Pancreas (tissue), 10 donors: ENCODE data around the gene CD19. TPM values are rescaled to one million over a fixed set of nuclear protein-coding genes. Genes with fewer than 3 reads are reported as not detected.
"Not testable (repeated sequence)": the region's sequence is repeated elsewhere in the genome, so short reads cannot be mapped to it uniquely, and the experiment has no call there.

Source experiments
- ATAC-seq, 4 donors: fragments of 200-7000 bp; cut with Tn5 transposase; one replicate each; pipeline versions ENCODE4 v1.8.0 to v1.9.1; 2020; ENCODE audit warnings: mild to moderate bottlenecking in 4 of 4, moderate library complexity in 4 of 4
- DNase-seq, 6 donors: peaks; one replicate each; pipeline ENCODE4 v3.0.0-alpha.2; 2020
- FAIRE-seq: peaks from 2 replicates; lab custom pipeline; 2012; peaks lifted over from hg19 to GRCh38; lab: Jason Lieb, UNC
- H3K27ac ChIP-seq, 4 donors: fragments of 200-600 bp; sonication (generic); 1 replicate in 3 of 4; 2 replicates in 1 of 4; pipeline versions ENCODE4 v1.5.0 to v1.8.0; 2020
- H3K27me3 ChIP-seq, 4 donors: fragments of 200-600 bp; one replicate each; pipeline ENCODE4 v1.8.0; 2021
- H3K36me3 ChIP-seq, 3 donors: fragments of 200-600 bp; sonication (generic) in 1 of 3; one replicate each; pipeline versions ENCODE4 v1.5.0 to v1.8.0; 2020 to 2021
- H3K4me1 ChIP-seq, 3 donors: fragments of 200-600 bp; one replicate each; pipeline ENCODE4 v1.8.0; 2021
- H3K4me3 ChIP-seq, 4 donors: fragments of 200-600 bp; sonication (generic) in 2 of 4; one replicate each; pipeline versions ENCODE4 v1.5.0 to v1.8.0; 2020 to 2021
- H3K9me3 ChIP-seq, 4 donors: fragments of 200-600 bp; one replicate each; pipeline ENCODE4 v1.8.0; 2021
- CTCF ChIP-seq, 4 donors: fragments of 200-600 bp; sonication (generic) in 3 of 4; IDR thresholded peaks; one replicate each; pipeline versions ENCODE4 v1.5.0 to v1.8.0; 2021; ENCODE audit warnings: antibody characterized with exemption in 4 of 4
- WGBS, 2 donors: extraction: QIAGEN DNeasy Blood & Tissue Kit; methylation state at CpG; one replicate each; pipeline ENCODE4 v1.1.7; 2013; 5-methylcytosine and 5-hydroxymethylcytosine counted together
- intact Hi-C, 3 donors: fragments of 100-400 bp; cut with DNase I; formaldehyde crosslinking; loops; one replicate each; pipeline versions ENCODE4 v1.11.1 to v1.14.2; 2022
- polyA plus RNA-seq, 2 donors: library from polyadenylated mRNA; stranded (reverse); fragments of 200-250 nt; gene quantifications; one replicate each; pipeline ENCODE4 v1.2.3, GENCODE V29; 2013
- total RNA-seq, 6 donors: library from RNA; stranded (reverse); fragmentation: NEBNext Ultra II Directional in 4 of 6; extraction: Animal tissue kit (Norgen Biotek cat#: 25700) in 4 of 6; gene quantifications; one replicate each; pipeline versions ENCODE4 v1.2.1 to v1.2.4, GENCODE V29; 2021 to 2023
- donor health status: healthy with polysubstance abuse.
- donor health status: DM: no; HTN: no; CAD: no; lungs with moderate emphysema.
- donor health status: DM: no; HTN: no; CAD: no.
- donor health status: control.
- donor health status: control.
- donor health status: Bipolar disorder and iron deficiency.
- donor health status: DM: yes; HTN: yes; CAD: no.
- donor health status: DM: no; HTN: no; CAD: no.
- donor health status: DM: no; HTN: no; CAD: no.
- donor health status: DM: yes; HTN: yes; CAD: no.

The CD19 gene
- total and polyA plus RNA-seq, 8 donors = 0.08 to 0.15 (median 0.09) TPM; not detected in 4

- Histone ChIP-seq H3K27ac (no peak overlapping the region), H3K27me3 (no peaks in the 10 kb centered on the region), H3K4me3 (no peak overlapping the region), H3K9me3 (no peaks in the 10 kb centered on the region), H3K4me1 (peaks cover 0 to 9% (median 6%) of the 10 kb centered on the region in 3 donors), H3K36me3 (no peaks in the 10 kb centered on the region)
- intact Hi-C loops = no loop called here
- peak in 1 of 6 donors; percentile 20 for DNase-seq
- TF ChIP-seq CTCF (IDR thresholded peaks at IDR 0.05) = peak; percentile 42 to 56 (median 48)
- ATAC-seq = peak in 1 of 4 donors; percentile 17
- 62 to 69% methylated on average over 10 to 11 of the region's 11 CpGs for WGBS, 2 donors
- FAIRE-seq = no peak
Observed at GRCh38 chr16:28977703-28978662, 46.2 kb downstream of the CD19 start.

- H3K4me1 ChIP-seq, H3K27me3 ChIP-seq, FAIRE-seq, intact Hi-C loops, H3K9me3 ChIP-seq, ATAC-seq, DNase-seq, H3K4me3 ChIP-seq, H3K27ac ChIP-seq: not testable (repeated sequence)
- 86 to 96% methylated on average over 6 to 7 of the region's 7 CpGs for WGBS, 2 donors
- peaks cover 0 to 11% (median 0%) of the 10 kb centered on the region in 3 donors for H3K36me3 ChIP-seq
Observed at GRCh38 chr16:28980330-28980729, 48.6 kb downstream of the CD19 start.

DNA sequence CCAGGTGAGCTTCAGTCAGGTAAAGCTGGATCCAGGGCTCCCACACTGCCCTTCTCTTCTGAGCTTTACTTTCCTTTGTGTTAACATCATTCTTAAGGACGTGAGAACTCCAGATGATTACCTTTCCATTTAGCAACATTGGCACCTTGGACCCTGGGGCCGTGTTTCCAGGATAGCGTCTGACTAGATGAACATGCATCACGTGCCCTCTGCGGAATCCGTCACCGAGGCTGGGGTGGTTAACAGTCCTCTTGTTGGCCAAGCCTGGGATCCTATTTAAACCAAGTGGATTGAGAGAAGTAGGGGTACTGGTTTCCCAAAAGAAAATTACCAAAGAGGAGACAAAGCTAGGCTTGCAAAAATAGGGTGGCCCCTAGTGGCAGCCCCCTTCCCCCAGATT, 49.2 kb downstream of the CD19 start:
- no peak for TF ChIP-seq CTCF (IDR thresholded peaks at IDR 0.05)
- Histone ChIP-seq H3K4me1 (peaks cover 0 to 2% (median 0%) of the 10 kb centered on the region in 3 donors), H3K36me3 (peaks cover 0 to 11% (median 0%) of the 10 kb centered on the region in 3 donors), H3K27ac (no peak overlapping the region), H3K27me3 (no peaks in the 10 kb centered on the region), H3K9me3 (no peaks in the 10 kb centered on the region), H3K4me3 (no peak overlapping the region)
- FAIRE-seq (no peak), ATAC-seq (no peak), DNase-seq (no peak)
- WGBS, 2 donors = 96 to 97% methylated on average over 7 of the region's 7 CpGs
- intact Hi-C loops = no loop called here

- H3K36me3 ChIP-seq = peaks cover 0 to 11% (median 0%) of the 10 kb centered on the region in 3 donors
- no peaks in the 10 kb centered on the region for H3K27me3 ChIP-seq
- H3K4me1 ChIP-seq = no peaks in the 10 kb centered on the region
- DNase-seq (peak in 1 of 6 donors; percentile 25), FAIRE-seq (no peak), ATAC-seq (no peak)
- WGBS, 2 donors = 81 to 82% methylated on average over 12 of the region's 12 CpGs
- TF ChIP-seq CTCF (IDR thresholded peaks at IDR 0.05) = peak in 1 of 4 donors; percentile 30
- no peaks in the 10 kb centered on the region for H3K9me3 ChIP-seq
- no peak overlapping the region for H3K27ac ChIP-seq
- no peak overlapping the region for H3K4me3 ChIP-seq
- intact Hi-C loops = no loop called here
Observed at GRCh38 chr16:28981517-28981916, 49.7 kb downstream of the CD19 start.

GRCh38 chr16:28982418-28982817, 50.6 kb downstream of the CD19 start:
- Histone ChIP-seq H3K4me3 (no peak overlapping the region), H3K27me3 (no peaks in the 10 kb centered on the region), H3K4me1 (no peaks in the 10 kb centered on the region), H3K27ac (no peak overlapping the region), H3K36me3 (peaks cover 0 to 17% (median 0%) of the 10 kb centered on the region in 3 donors), H3K9me3 (no peaks in the 10 kb centered on the region)
- ATAC-seq (no peak), DNase-seq (peak in 2 of 6 donors; percentile 37 to 60), FAIRE-seq (no peak)
- intact Hi-C loops = no loop called here
- WGBS, 2 donors = 91 to 97% methylated on average over 10 of the region's 10 CpGs
- TF ChIP-seq CTCF (IDR thresholded peaks at IDR 0.05) = no peak
